Brain microvascular endothelial cell (primary cell): ENCODE results near the gene DAD1.

Experiments
- DNase-seq: peaks from one replicate; pipeline ENCODE4 v3.0.0-alpha.2; 2020
- H3K27ac ChIP-seq: fragments of 250-450 bp; sonication (Bioruptor Pico); 2 replicates; pipeline ENCODE4 v1.5.1; 2020; ENCODE audit warnings: mild to moderate bottlenecking, moderate library complexity
- H3K27me3 ChIP-seq: fragments of 250-450 bp; sonication (Bioruptor Pico); replicated peaks from 2 replicates; pipeline ENCODE4 v1.5.1; 2020; ENCODE audit warnings: mild to moderate bottlenecking
- H3K36me3 ChIP-seq: fragments of 250-450 bp; sonication (Bioruptor Pico); replicated peaks from 2 replicates; pipeline ENCODE4 v1.5.1; 2020; ENCODE audit warnings: mild to moderate bottlenecking
- H3K4me3 ChIP-seq: 2 replicates; pipeline ENCODE4 v1.5.1; 2011; ENCODE audit warnings: low read depth, mild to moderate bottlenecking, control low read depth, low read length, moderate library complexity
- CTCF ChIP-seq: IDR thresholded peaks from 2 replicates; pipeline ENCODE4 v1.5.1; 2011; ENCODE audit warnings: low read depth, mild to moderate bottlenecking, moderate library complexity, low read length, control low read depth, inconsistent platforms; ENCODE audit errors: missing control alignments
- in situ Hi-C: cut with HindIII; loops from 2 replicates; pipeline ENCODE4 v1.10.0; 2017; ENCODE audit warnings: low sequenced_read_pairs, low pct_ligation_motif_present

DAD1 gene

GRCh38 chr14:22533739-22534359 lies 55.2 kb downstream of the DAD1 start:
- in situ Hi-C loops: no loop called here
- no peaks in the 10 kb centered on the region for H3K27me3 ChIP-seq
- no peaks in the 10 kb centered on the region for H3K36me3 ChIP-seq
- H3K4me3 ChIP-seq: no peak overlapping the region
- no peak overlapping the region for H3K27ac ChIP-seq
- TF ChIP-seq CTCF: no peak
- DNase-seq: no peak

- Histone ChIP-seq H3K36me3 (no peaks in the 10 kb centered on the region), H3K4me3 (no peak overlapping the region), H3K27ac (no peak overlapping the region), H3K27me3 (no peaks in the 10 kb centered on the region)
- in situ Hi-C loops: no loop called here
- TF ChIP-seq CTCF: no peak
- no peak for DNase-seq
Observed at GRCh38 chr14:22533057-22533704, 55.8 kb downstream of the DAD1 start.

- no peak overlapping the region for H3K27ac ChIP-seq
- H3K27me3 ChIP-seq: no peaks in the 10 kb centered on the region
- no peak for TF ChIP-seq CTCF
- in situ Hi-C loops: no loop called here
- DNase-seq: peak; percentile 22
- no peaks in the 10 kb centered on the region for H3K36me3 ChIP-seq
- no peak overlapping the region for H3K4me3 ChIP-seq
Observed at GRCh38 chr14:22532345-22533056, 56.5 kb downstream of the DAD1 start.

GRCh38 chr14:22531451-22532344 lies 57.3 kb downstream of the DAD1 start:
- H3K27ac ChIP-seq: no peak overlapping the region
- H3K4me3 ChIP-seq: no peak overlapping the region
- in situ Hi-C loops: no loop called here

More at GRCh38 chr14:22531451-22532344, 57.3 kb downstream of the DAD1 start:
- no peaks in the 10 kb centered on the region for H3K27me3 ChIP-seq
- no peak for TF ChIP-seq CTCF
- no peaks in the 10 kb centered on the region for H3K36me3 ChIP-seq
- DNase-seq: no peak
